CD4-positive, alpha-beta T cell treated with Interleukin-12 subunit alpha and Interleukin-12 subunit beta, for 1 hour (primary cell): ENCODE data around the gene SND1.
"Not testable (repeated sequence)": the region's sequence is repeated elsewhere in the genome, so short reads cannot be mapped to it uniquely, and the experiment has no call there.

Source experiments
- DNase-seq: peaks from one replicate; pipeline ENCODE4 v3.0.0-alpha.2; 2020

Gene SND1

DNA sequence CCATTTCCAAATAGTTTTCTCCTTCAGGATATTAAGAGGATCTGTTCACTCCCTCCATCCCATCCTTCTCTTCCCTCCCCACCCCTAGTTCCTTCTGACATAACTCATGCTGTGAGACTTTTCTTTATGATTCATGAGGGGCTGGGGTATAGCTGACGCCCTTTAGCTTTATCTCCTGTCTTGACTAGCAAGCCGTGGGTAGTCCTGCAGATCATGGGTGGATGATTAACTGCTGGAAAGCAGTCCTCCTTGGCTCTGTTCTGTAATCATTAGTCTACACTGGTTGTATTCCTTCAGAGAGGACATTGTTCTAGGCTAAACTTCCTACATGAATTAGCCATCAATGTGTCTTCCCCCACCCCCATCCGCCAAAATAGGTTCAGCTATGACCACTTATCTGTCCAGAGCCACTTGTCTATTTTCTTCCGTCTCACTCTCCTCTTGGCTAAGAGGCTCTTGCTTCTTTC is 243.9 kb downstream of the SND1 start:
- no peak for DNase-seq

DNA sequence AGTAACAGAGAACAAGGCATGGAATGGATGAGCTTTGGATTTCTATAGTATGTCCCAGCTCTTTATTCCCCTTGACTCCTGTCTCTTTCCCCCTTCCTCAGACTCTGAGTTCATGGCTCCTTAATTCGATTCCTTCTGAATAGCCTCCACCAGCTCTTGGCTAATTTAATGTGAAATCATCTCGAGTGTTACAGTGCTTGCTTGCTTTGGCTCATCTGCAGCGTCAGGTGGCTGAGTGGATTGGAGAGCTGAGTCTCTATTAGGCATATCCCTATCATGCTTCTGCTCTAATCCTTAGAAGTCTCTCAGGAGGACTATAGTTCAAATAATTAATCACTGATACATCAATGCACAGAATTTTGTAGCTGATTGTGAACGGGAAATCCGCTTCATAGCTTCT is 244.7 kb downstream of the SND1 start:
- DNase-seq, result no peak

- DNase-seq, result no peak
These were observed 245.9 kb downstream of the SND1 start for GRCh38 chr7:127897704-127898454.

DNA sequence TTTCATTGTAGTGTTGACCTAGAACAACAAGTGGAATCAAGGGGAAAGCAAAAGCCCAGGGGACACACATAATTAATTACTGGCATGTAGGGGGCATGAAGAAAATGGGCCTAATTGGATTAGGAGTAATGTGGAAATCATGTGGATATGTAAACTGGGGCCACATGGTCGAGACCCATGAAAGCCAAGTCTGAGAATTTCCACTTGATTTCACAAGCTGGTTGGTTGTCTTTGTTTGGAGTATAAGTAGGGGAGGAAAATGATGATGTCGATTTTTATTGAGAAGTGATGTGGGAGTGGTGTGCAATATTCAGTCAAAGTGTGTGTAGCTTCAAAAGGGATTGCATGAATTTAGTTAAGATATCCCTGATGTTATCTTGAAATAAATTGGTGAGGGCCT is 247.4 kb downstream of the SND1 start:
- no peak for DNase-seq

GRCh38 chr7:127900141-127900540 is 248.1 kb downstream of the SND1 start:
- no peak for DNase-seq

- no peak for DNase-seq
These were observed 249.0 kb downstream of the SND1 start for GRCh38 chr7:127900732-127901685.

- DNase-seq, result no peak
These were observed 250.1 kb downstream of the SND1 start for GRCh38 chr7:127901895-127902703.

DNA sequence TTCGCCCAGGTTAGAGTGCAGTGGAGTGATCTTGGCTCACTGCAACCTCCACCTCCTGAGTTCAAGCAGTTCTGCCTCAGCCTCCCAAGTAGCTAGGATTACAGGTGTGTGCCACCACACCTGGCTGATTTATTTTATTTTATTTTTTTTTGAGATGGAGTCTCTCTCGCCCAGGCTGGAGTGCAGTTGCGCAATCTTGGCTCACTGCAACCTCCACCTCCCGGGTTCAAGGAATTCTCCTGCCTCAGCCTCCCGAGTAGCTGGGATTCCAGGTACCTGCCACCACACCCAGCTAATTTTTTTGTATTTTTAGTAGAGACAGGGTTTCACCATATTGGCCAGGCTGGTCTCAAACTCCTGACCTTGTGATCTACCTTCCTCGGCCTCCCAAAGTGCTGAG is 250.8 kb downstream of the SND1 start:
- DNase-seq, result not testable (repeated sequence)

DNA sequence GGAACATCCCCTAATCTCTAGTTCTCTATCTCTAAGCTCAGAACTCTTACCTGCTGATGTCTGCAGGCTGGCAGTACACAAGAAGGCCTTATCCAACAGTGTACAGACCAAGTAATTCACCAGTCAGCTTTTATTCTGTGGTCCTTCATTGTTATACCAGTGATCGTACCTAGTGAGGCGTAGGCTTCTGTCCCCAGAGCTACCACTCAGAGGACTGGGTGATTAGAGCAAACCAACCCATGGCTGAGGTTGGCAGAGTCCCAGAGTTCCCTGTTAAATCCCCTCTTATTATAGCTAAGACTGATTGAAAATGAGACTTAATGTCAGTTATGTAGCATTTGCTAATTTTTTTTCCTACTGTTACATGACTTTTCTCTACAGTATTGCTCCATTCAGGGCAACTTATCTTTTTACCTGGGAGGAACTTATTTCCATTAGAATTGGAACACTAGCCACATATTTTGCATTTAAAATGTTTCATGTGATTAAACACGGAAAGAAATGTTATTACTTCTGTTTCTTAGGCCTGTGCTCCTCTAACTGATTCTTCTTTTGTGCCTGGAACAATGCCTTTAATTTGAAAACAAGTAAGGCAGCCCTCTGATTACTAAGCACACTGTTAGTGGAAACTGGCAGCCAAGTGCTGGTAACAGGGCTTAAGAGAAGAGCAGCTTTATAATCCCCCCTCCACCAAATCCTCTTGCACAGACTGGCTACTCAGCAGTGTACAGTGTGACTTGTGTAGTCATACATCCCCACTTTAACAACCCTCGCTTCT is 252.1 kb downstream of the SND1 start:
- no peak for DNase-seq

DNA sequence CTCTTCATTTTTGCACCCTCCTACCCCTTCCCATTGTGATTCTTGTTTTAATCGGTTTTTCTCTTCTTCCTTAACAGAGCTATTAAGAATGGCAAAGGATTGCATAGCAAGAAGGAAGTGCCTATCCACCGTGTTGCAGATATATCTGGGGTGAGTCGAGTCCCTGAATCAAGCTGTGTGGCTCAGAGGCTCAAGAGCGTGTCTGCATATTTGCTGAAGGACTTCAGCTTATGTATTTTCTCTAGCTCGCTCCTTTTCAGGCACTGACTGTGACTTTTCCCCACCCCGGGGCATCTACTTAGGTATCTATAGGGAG is 252.6 kb downstream of the SND1 start:
- no peak for DNase-seq

DNA sequence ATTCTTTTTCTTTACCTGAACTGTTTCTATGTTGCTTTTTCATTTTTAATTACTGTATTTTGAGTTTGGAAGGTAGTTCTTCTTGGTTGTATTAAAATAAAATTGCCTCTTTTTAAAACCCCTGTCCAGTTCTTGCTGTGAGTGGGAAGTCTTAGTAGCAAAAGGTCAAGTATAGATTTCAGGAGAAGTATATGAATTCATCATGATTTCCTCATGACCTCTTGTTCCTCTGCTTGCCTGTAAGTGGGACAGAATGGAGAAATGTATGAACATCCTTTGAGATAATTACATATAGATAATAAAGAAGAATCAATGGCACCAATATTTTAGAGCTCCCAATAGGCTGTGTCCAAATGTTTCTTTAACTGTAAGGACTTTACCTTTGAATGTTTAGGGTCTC is 253.0 kb downstream of the SND1 start:
- DNase-seq, result no peak

DNA sequence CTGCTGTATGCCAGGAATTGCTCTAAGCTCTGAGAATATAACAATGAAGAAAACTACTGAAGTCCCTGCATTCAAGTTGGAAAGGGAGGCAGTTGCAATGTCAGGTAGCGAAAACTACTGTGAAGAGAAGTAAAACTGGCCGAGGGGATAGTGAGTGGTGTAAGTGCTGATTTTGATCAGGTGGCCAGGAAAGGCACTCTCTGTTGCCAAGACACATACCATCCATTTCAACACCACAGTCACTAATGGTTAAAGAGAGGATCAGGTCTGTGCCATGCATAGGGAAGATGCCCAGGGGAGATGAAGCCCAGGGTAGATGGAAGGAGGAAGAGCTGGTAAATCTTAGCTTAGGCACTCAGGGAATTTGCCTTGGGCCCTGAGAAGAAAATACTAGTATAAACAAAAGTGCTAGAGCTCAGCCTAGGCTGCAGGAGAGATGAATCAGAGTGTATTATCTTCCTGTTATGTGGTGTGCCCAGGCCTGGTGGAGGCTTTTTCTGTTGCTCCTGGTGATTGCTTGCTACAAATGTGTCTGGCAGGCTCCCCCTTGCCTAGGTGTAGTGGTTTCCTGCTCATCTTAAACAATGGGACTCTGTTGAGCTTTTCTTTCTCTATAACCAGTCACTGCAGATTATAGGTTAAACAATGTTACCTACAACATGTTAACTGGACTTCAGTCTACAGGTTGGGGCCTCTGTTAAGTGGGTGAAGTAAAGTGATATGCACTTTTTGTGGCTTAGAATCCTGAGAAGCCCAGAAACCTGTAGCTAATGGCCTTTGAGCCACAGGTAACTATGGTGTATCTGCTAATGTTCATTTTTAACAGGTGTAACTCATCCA is 253.7 kb downstream of the SND1 start:
- no peak for DNase-seq

GRCh38 chr7:127907110-127908040 is 255.4 kb downstream of the SND1 start:
- DNase-seq, result no peak

- DNase-seq, result no peak
These were observed 256.6 kb downstream of the SND1 start for GRCh38 chr7:127908430-127909258.

DNA sequence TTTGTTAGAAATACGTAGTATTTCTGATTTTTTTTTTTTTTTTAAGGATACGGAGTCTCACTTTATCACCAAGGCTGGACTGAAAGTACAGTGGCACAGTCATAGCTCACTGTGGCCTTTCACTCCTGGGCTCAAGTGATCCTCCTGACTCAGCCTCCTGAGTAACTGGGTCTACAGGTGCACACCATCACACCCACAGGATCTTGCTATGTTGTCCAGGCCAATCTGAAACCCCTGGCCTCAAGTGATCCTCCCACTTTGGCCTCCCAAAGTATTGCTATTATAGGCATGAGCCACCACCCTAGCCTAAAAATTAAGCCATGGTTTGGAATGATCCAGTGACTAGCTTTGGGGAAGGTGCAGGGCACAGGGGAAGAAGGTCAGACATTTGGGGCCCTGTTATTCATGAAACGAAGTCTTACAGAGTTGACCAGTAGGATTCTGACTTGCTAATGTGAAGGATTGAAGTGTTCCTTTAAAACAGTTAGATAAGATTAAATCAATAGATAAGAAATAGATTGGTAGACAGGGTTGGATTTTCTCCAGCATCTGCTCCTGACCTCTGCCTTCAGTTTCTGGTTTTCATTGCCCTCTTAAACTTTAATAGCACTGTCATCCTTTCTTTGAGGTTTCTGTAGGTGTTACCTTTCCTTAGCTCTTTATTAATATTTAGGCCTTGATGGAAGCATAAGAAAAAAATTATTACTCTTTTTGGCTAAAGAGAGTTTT is 257.6 kb downstream of the SND1 start:
- no peak for DNase-seq

GRCh38 chr7:127910670-127911069 is 258.7 kb downstream of the SND1 start:
- DNase-seq, result no peak

DNA sequence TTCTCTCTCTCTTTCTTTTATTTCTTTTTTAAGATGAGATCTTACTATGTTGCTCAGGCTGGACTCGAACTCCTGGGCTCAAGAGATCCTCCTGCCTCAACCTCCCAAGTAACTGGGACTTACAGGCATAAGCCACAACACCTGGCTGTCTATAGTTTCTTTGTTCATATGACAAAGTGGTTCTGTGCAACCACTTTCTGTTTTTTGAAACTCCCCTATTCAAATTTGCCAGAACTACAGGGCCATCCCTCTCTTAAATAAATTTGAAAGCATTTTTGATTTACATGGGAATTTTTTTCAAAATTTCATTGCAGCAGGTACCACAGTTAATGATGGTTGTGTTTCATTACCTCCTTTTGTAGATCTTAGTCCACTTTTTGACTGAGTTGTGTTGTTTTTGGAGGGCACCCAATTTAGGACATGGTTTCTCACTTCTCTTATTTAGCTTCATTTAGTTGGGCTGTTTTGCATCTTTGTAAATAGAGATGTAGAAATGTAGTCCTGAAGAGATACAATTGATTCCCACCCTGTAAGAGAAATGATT is 260.0 kb downstream of the SND1 start:
- DNase-seq, result no peak

GRCh38 chr7:127912901-127913300 is 260.9 kb downstream of the SND1 start:
- no peak for DNase-seq
